GM23338 (cell line): ENCODE data around the gene DERA. TPM values are rescaled to one million over a fixed set of nuclear protein-coding genes. Genes with fewer than 3 reads are reported as not detected.

Source experiments
- ATAC-seq: fragments of 200-7000 bp; cut with Tn5 transposase; 3 replicates; pipeline ENCODE4 v1.9.1; 2020
- DNase-seq: peaks from one replicate; pipeline ENCODE4 v3.0.0-alpha.2; 2015; ENCODE audit warnings: low spot score
- H2AFZ ChIP-seq: fragments of 200-600 bp; sonication (generic); 2 replicates; pipeline ENCODE4 v1.8.0; 2016; ENCODE audit warnings: antibody characterized with exemption, mild to moderate bottlenecking, moderate library complexity
- H3F3A ChIP-seq: fragments of 200-600 bp; sonication (generic); replicated peaks from 2 replicates; pipeline ENCODE4 v1.8.0; 2017; ENCODE audit warnings: antibody characterized with exemption, mixed run types, low read depth
- H3K27ac ChIP-seq: fragments of 200-600 bp; sonication (generic); 2 replicates; pipeline ENCODE4 v1.6.1; 2016; ENCODE audit warnings: low read depth
- H3K27me3 ChIP-seq: fragments of 200-600 bp; sonication (generic); 2 replicates; pipeline ENCODE4 v1.8.0; 2016; ENCODE audit warnings: mild to moderate bottlenecking, mixed run types, moderate library complexity; ENCODE audit not compliant: insufficient read depth
- H3K36me3 ChIP-seq: fragments of 200-600 bp; sonication (generic); 2 replicates; pipeline ENCODE4 v1.8.0; 2016; ENCODE audit warnings: mild to moderate bottlenecking; ENCODE audit not compliant: insufficient read depth
- H3K4me1 ChIP-seq: fragments of 200-600 bp; sonication (generic); 2 replicates; pipeline ENCODE4 v1.8.0; 2016; ENCODE audit warnings: mild to moderate bottlenecking, moderate library complexity; ENCODE audit not compliant: insufficient read depth
- H3K4me2 ChIP-seq: fragments of 200-600 bp; sonication (generic); 2 replicates; pipeline ENCODE4 v1.7.1; 2017; ENCODE audit warnings: mixed run types
- H3K4me3 ChIP-seq: fragments of 200-600 bp; sonication (generic); 2 replicates; pipeline ENCODE4 v1.6.1; 2016; ENCODE audit warnings: mixed run types
- H3K79me2 ChIP-seq: fragments of 200-600 bp; sonication (generic); replicated peaks from 2 replicates; pipeline ENCODE4 v1.8.0; 2017; ENCODE audit warnings: mild to moderate bottlenecking; ENCODE audit not compliant: insufficient read depth
- H3K9me2 ChIP-seq: fragments of 200-600 bp; sonication (generic); 2 replicates; pipeline ENCODE4 v1.8.0; 2017; ENCODE audit not compliant: insufficient read depth
- H4K20me1 ChIP-seq: fragments of 200-600 bp; sonication (generic); replicated peaks from 2 replicates; pipeline ENCODE4 v1.8.0; 2017; ENCODE audit warnings: mild to moderate bottlenecking; ENCODE audit not compliant: insufficient read depth
- H3K27ac Mint-ChIP-seq: 2 replicates; pipeline ENCODE4 v1.8.0; 2020; ENCODE audit warnings: inconsistent platforms, mild to moderate bottlenecking, moderate library complexity, mixed read lengths
- H3K27me3 Mint-ChIP-seq: 3 replicates; pipeline ENCODE4 v1.8.0; 2022; ENCODE audit warnings: low read depth, mild to moderate bottlenecking, moderate library complexity, mixed read lengths, inconsistent platforms; ENCODE audit not compliant: insufficient read depth, poor library complexity
- H3K36me3 Mint-ChIP-seq: 3 replicates; pipeline ENCODE4 v1.8.0; 2021; ENCODE audit warnings: low read depth, mild to moderate bottlenecking, inconsistent platforms, moderate library complexity, mixed read lengths
- H3K4me1 Mint-ChIP-seq: 3 replicates; pipeline ENCODE4 v1.8.0; 2020; ENCODE audit warnings: mild to moderate bottlenecking, inconsistent platforms, mixed read lengths
- H3K4me3 Mint-ChIP-seq: 3 replicates; pipeline ENCODE4 v1.8.0; 2021; ENCODE audit warnings: moderate library complexity, mild to moderate bottlenecking, inconsistent platforms, mixed read lengths
- H3K9me3 Mint-ChIP-seq: 3 replicates; pipeline ENCODE4 v1.8.0; 2020; ENCODE audit warnings: moderate library complexity, mild to moderate bottlenecking, inconsistent platforms, mixed read lengths
- CREB1 ChIP-seq: fragments of 250-450 bp; sonication (Bioruptor Pico); IDR thresholded peaks from 2 replicates; pipeline ENCODE4 v1.5.0; 2020; ENCODE audit warnings: low read depth, mild to moderate bottlenecking, moderate library complexity
- EZH2 ChIP-seq: fragments of 200-600 bp; sonication (generic); IDR thresholded peaks from one replicate; pipeline ENCODE4 v1.8.0; 2017; ENCODE audit warnings: antibody characterized with exemption, mild to moderate bottlenecking, low read depth; ENCODE audit not compliant: unreplicated experiment
- EZH2phosphoT487 ChIP-seq: fragments of 200-600 bp; sonication (generic); IDR thresholded peaks from one replicate; pipeline ENCODE4 v1.8.1; 2018; ENCODE audit warnings: antibody characterized with exemption; ENCODE audit not compliant: unreplicated experiment
- JUNB ChIP-seq: IDR thresholded peaks from one replicate; pipeline ENCODE4 v1.6.1; 2016; ENCODE audit warnings: antibody characterized with exemption; ENCODE audit not compliant: unreplicated experiment
- NANOG ChIP-seq: IDR thresholded peaks from 2 replicates; pipeline ENCODE4 v1.6.1; 2016; ENCODE audit warnings: antibody characterized with exemption, borderline replicate concordance
- POLR2AphosphoS5 ChIP-seq: IDR thresholded peaks from 2 replicates; pipeline ENCODE4 v1.6.1; 2016; ENCODE audit warnings: antibody characterized with exemption, low read depth
- STAT1 ChIP-seq: IDR thresholded peaks from one replicate; pipeline ENCODE4 v1.6.1; 2016; ENCODE audit warnings: antibody characterized with exemption; ENCODE audit not compliant: unreplicated experiment
- ZNF114 ChIP-seq: fragments of 250-450 bp; sonication (Bioruptor Pico); IDR thresholded peaks from 2 replicates; pipeline ENCODE4 v1.5.0; 2020; ENCODE audit warnings: mild to moderate bottlenecking, moderate library complexity
- ZNF331 ChIP-seq: fragments of 250-450 bp; sonication (Bioruptor Pico); IDR thresholded peaks from 2 replicates; pipeline ENCODE4 v1.5.0; 2020; ENCODE audit warnings: low read depth, mild to moderate bottlenecking, moderate library complexity
- polyA plus RNA-seq: library from polyadenylated mRNA; unstranded; fragments of >200 nt; fragmentation: Nextera tagmentation; extraction: Ambion mirVana; gene quantifications from 2 replicates; pipeline ENCODE4 v1.2.1, GENCODE V29; 2016
- total RNA-seq: library from RNA; depleted of rRNA; stranded (reverse); fragments of >200 nt; shearing (Covaris generic); gene quantifications from 2 replicates; pipeline ENCODE4 v1.2.3, GENCODE V29; 2014
- TF ChIP-seq, protein P1 (sequence below): fragments of 250-450 bp; sonication (Bioruptor Pico); IDR thresholded peaks from 2 replicates; pipeline ENCODE4 v1.5.0; 2020; ENCODE audit warnings: mild to moderate bottlenecking, moderate library complexity
- TF ChIP-seq, protein P2 (sequence below), 2 experiments: fragments of 200-600 bp in 1 of 2; sonication (generic) in 1 of 2; conservative IDR thresholded peaks; 2 replicates each; pipeline versions ENCODE4 v1.5.1 to v1.6.1; 2016 to 2017; ENCODE audit warnings: antibody characterized with exemption in 2 of 2, low read depth in 2 of 2, mild to moderate bottlenecking in 2 of 2, moderate library complexity in 1 of 2
- TF ChIP-seq, protein P3 (sequence below): IDR thresholded peaks from 2 replicates; pipeline ENCODE4 v1.6.1; 2016; ENCODE audit warnings: antibody characterized with exemption

The DERA gene
- total and polyA plus RNA-seq, 2 experiments from 2014 or later, result 20.4 to 27.3 TPM

GRCh38 chr12:16002880-16003279 lies 91.7 kb downstream of the DERA start:
- Mint-ChIP-seq H3K27ac (no peak overlapping the region), H3K9me3 (no peaks in the 10 kb centered on the region), H3K4me3 (no peak overlapping the region), H3K27me3 (peaks cover 5% of the 10 kb centered on the region), H3K4me1 (peaks cover 6% of the 10 kb centered on the region; the same call in 2 of the 3 replicates), H3K36me3 (no peaks in the 10 kb centered on the region)
- TF ChIP-seq, protein P1, sequence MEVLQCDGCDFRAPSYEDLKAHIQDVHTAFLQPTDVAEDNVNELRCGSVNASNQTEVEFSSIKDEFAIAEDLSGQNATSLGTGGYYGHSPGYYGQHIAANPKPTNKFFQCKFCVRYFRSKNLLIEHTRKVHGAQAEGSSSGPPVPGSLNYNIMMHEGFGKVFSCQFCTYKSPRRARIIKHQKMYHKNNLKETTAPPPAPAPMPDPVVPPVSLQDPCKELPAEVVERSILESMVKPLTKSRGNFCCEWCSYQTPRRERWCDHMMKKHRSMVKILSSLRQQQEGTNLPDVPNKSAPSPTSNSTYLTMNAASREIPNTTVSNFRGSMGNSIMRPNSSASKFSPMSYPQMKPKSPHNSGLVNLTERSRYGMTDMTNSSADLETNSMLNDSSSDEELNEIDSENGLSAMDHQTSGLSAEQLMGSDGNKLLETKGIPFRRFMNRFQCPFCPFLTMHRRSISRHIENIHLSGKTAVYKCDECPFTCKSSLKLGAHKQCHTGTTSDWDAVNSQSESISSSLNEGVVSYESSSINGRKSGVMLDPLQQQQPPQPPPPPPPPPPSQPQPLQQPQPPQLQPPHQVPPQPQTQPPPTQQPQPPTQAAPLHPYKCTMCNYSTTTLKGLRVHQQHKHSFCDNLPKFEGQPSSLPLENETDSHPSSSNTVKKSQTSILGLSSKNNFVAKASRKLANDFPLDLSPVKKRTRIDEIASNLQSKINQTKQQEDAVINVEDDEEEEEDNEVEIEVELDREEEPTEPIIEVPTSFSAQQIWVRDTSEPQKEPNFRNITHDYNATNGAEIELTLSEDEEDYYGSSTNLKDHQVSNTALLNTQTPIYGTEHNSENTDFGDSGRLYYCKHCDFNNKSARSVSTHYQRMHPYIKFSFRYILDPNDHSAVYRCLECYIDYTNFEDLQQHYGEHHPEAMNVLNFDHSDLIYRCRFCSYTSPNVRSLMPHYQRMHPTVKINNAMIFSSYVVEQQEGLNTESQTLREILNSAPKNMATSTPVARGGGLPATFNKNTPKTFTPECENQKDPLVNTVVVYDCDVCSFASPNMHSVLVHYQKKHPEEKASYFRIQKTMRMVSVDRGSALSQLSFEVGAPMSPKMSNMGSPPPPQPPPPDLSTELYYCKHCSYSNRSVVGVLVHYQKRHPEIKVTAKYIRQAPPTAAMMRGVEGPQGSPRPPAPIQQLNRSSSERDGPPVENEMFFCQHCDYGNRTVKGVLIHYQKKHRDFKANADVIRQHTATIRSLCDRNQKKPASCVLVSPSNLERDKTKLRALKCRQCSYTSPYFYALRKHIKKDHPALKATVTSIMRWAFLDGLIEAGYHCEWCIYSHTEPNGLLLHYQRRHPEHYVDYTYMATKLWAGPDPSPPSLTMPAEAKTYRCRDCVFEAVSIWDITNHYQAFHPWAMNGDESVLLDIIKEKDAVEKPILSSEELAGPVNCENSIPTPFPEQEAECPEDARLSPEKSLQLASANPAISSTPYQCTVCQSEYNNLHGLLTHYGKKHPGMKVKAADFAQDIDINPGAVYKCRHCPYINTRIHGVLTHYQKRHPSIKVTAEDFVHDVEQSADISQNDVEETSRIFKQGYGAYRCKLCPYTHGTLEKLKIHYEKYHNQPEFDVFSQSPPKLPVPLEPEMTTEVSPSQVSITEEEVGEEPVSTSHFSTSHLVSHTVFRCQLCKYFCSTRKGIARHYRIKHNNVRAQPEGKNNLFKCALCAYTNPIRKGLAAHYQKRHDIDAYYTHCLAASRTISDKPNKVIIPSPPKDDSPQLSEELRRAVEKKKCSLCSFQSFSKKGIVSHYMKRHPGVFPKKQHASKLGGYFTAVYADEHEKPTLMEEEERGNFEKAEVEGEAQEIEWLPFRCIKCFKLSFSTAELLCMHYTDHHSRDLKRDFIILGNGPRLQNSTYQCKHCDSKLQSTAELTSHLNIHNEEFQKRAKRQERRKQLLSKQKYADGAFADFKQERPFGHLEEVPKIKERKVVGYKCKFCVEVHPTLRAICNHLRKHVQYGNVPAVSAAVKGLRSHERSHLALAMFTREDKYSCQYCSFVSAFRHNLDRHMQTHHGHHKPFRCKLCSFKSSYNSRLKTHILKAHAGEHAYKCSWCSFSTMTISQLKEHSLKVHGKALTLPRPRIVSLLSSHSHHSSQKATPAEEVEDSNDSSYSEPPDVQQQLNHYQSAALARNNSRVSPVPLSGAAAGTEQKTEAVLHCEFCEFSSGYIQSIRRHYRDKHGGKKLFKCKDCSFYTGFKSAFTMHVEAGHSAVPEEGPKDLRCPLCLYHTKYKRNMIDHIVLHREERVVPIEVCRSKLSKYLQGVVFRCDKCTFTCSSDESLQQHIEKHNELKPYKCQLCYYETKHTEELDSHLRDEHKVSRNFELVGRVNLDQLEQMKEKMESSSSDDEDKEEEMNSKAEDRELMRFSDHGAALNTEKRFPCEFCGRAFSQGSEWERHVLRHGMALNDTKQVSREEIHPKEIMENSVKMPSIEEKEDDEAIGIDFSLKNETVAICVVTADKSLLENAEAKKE (CRISPR knock-in tag), result no peak
- no peak for TF ChIP-seq CREB1
- no peak for TF ChIP-seq ZNF114 (CRISPR knock-in tag)
- no peak for TF ChIP-seq EZH2
- no peak for TF ChIP-seq EZH2phosphoT487
- TF ChIP-seq JUNB, result no peak
- TF ChIP-seq, protein P2, sequence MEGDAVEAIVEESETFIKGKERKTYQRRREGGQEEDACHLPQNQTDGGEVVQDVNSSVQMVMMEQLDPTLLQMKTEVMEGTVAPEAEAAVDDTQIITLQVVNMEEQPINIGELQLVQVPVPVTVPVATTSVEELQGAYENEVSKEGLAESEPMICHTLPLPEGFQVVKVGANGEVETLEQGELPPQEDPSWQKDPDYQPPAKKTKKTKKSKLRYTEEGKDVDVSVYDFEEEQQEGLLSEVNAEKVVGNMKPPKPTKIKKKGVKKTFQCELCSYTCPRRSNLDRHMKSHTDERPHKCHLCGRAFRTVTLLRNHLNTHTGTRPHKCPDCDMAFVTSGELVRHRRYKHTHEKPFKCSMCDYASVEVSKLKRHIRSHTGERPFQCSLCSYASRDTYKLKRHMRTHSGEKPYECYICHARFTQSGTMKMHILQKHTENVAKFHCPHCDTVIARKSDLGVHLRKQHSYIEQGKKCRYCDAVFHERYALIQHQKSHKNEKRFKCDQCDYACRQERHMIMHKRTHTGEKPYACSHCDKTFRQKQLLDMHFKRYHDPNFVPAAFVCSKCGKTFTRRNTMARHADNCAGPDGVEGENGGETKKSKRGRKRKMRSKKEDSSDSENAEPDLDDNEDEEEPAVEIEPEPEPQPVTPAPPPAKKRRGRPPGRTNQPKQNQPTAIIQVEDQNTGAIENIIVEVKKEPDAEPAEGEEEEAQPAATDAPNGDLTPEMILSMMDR (conservative IDR thresholded peaks at IDR 0.05; ENCODE audit: low read depth in 2 of 2), result no peak
- no peak for TF ChIP-seq STAT1
- TF ChIP-seq, protein P3, sequence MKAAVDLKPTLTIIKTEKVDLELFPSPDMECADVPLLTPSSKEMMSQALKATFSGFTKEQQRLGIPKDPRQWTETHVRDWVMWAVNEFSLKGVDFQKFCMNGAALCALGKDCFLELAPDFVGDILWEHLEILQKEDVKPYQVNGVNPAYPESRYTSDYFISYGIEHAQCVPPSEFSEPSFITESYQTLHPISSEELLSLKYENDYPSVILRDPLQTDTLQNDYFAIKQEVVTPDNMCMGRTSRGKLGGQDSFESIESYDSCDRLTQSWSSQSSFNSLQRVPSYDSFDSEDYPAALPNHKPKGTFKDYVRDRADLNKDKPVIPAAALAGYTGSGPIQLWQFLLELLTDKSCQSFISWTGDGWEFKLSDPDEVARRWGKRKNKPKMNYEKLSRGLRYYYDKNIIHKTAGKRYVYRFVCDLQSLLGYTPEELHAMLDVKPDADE, result no peak
- no peak for TF ChIP-seq ZNF331
- no peak for TF ChIP-seq NANOG
- no peak for TF ChIP-seq POLR2AphosphoS5
- H3K36me3 ChIP-seq, result no peaks in the 10 kb centered on the region
- H3K27me3 ChIP-seq, result no peaks in the 10 kb centered on the region
- H3K27ac ChIP-seq, result no peak overlapping the region
- H3K9me2 ChIP-seq, result peaks cover 4% of the 10 kb centered on the region; the same call in 1 of the 2 replicates
- no peaks in the 10 kb centered on the region; the same call in 1 of the 2 replicates for H3K4me1 ChIP-seq
- H4K20me1 ChIP-seq, result no peaks in the 10 kb centered on the region
- H3K79me2 ChIP-seq, result no peaks in the 10 kb centered on the region
- no peak overlapping the region for H3K4me3 ChIP-seq
- H2AFZ ChIP-seq, result no peak overlapping the region
- H3K4me2 ChIP-seq, result no peak overlapping the region
- H3F3A ChIP-seq, result no peaks in the 10 kb centered on the region
- DNase-seq, result no peak
- ATAC-seq, result no peak
